Measurements from ENCODE around the gene M1AP. TPM values are rescaled to one million over a fixed set of nuclear protein-coding genes. Genes with fewer than 3 reads are reported as not detected.
A peak's percentile ranks its signal among the peaks of the same experiment; 100 is the strongest.

M1AP gene
- polyA plus RNA-seq, 1 donor (not counting 4 experiments of a cell fraction or from before 2014, with no cell fraction given), result 0.21 TPM

- Histone ChIP-seq H2AFZ (ENCODE audit: control insufficient read depth, low read length) (no peak overlapping the region), H3K36me3 (ENCODE audit: control insufficient read depth in 2 of 2, extremely low read depth in 1 of 2, insufficient read depth in 2 of 2, low read length in 2 of 2) (no peaks in the 10 kb centered on the region), H3K27me3 (ENCODE audit: control insufficient read depth, extremely low read depth, insufficient read depth, low read length) (no peaks in the 10 kb centered on the region), H3K4me3 (ENCODE audit: control insufficient read depth in 2 of 3, extremely low read depth in 1 of 3, insufficient read depth in 2 of 3, low read depth in 1 of 3, low read length in 3 of 3) (no peak overlapping the region), H3K9me3 (ENCODE audit: control insufficient read depth, low read depth, low read length) (no peaks in the 10 kb centered on the region), H3K4me2 (ENCODE audit: control insufficient read depth, extremely low read depth, insufficient read depth, low read depth, low read length) (no peak overlapping the region), H3K27ac (ENCODE audit: control insufficient read depth, insufficient read depth, low read length) (no peak overlapping the region), H4K20me1 (ENCODE audit: control insufficient read depth, extremely low read depth, insufficient read depth, low read length) (no peaks in the 10 kb centered on the region), H3K79me2 (ENCODE audit: control insufficient read depth, insufficient read depth, low read length) (no peaks in the 10 kb centered on the region), H3K9ac (ENCODE audit: control insufficient read depth, extremely low read depth, insufficient read depth, low read length) (no peak overlapping the region), H3K4me1 (ENCODE audit: control insufficient read depth, extremely low read depth, insufficient read depth, low read length) (peaks cover 18% of the 10 kb centered on the region), H3K9me1 (ENCODE audit: control insufficient read depth, extremely low read depth, insufficient read depth, low read length) (no peaks in the 10 kb centered on the region)
- dilution Hi-C loops (cut with MboI; ENCODE audit: extremely low pct_ligation_motif_present, low sequenced_read_pairs), result no loop called here
- FAIRE-seq, result no peak
- TF ChIP-seq EZH2 (IDR thresholded peaks at IDR 0.05; ENCODE audit: low read length), result no peak
- TF ChIP-seq CTCF (optimal IDR thresholded peaks at IDR 0.05 in 1 of 3, IDR thresholded peaks at IDR 0.05 in 1 of 3, conservative IDR thresholded peaks at IDR 0.05 in 1 of 3; ENCODE audit: extremely low read depth in 1 of 3, insufficient read depth in 2 of 3, low read length in 3 of 3), result no peak
- no peak for DNase-seq (ENCODE audit: low read depth, low spot score)
Observed at GRCh38 chr2:74691929-74692328, 43.8 kb upstream of the M1AP start.

GRCh38 chr2:74690571-74690970 lies 42.4 kb upstream of the M1AP start:
- no peak overlapping the region for H3K27ac ChIP-seq (ENCODE audit: control insufficient read depth, insufficient read depth, low read length)
- H3K9me3 ChIP-seq (ENCODE audit: control insufficient read depth, low read depth, low read length), result no peaks in the 10 kb centered on the region
- no peak overlapping the region for H2AFZ ChIP-seq (ENCODE audit: control insufficient read depth, low read length)
- H4K20me1 ChIP-seq (ENCODE audit: control insufficient read depth, extremely low read depth, insufficient read depth, low read length), result no peaks in the 10 kb centered on the region
- TF ChIP-seq EZH2 (IDR thresholded peaks at IDR 0.05; ENCODE audit: low read length) (no peak), CTCF (optimal IDR thresholded peaks at IDR 0.05 in 1 of 3, IDR thresholded peaks at IDR 0.05 in 1 of 3, conservative IDR thresholded peaks at IDR 0.05 in 1 of 3; ENCODE audit: extremely low read depth in 1 of 3, insufficient read depth in 2 of 3, low read length in 3 of 3) (peak; percentile 65 to 81 (median 77))
- DNase-seq (ENCODE audit: low read depth, low spot score), result no peak
- no peaks in the 10 kb centered on the region for H3K36me3 ChIP-seq (ENCODE audit: control insufficient read depth in 2 of 2, extremely low read depth in 1 of 2, insufficient read depth in 2 of 2, low read length in 2 of 2)
- no peak overlapping the region for H3K4me2 ChIP-seq (ENCODE audit: control insufficient read depth, extremely low read depth, insufficient read depth, low read depth, low read length)
- no peaks in the 10 kb centered on the region for H3K27me3 ChIP-seq (ENCODE audit: control insufficient read depth, extremely low read depth, insufficient read depth, low read length)
- FAIRE-seq, result peak; percentile 36
- dilution Hi-C loops (cut with MboI; ENCODE audit: extremely low pct_ligation_motif_present, low sequenced_read_pairs), result no loop called here
- no peak overlapping the region for H3K4me3 ChIP-seq (ENCODE audit: control insufficient read depth in 2 of 3, extremely low read depth in 1 of 3, insufficient read depth in 2 of 3, low read depth in 1 of 3, low read length in 3 of 3)
- H3K4me1 ChIP-seq (ENCODE audit: control insufficient read depth, extremely low read depth, insufficient read depth, low read length), result peaks cover 18% of the 10 kb centered on the region
- no peaks in the 10 kb centered on the region for H3K9me1 ChIP-seq (ENCODE audit: control insufficient read depth, extremely low read depth, insufficient read depth, low read length)
- H3K79me2 ChIP-seq (ENCODE audit: control insufficient read depth, insufficient read depth, low read length), result no peaks in the 10 kb centered on the region
- no peak overlapping the region for H3K9ac ChIP-seq (ENCODE audit: control insufficient read depth, extremely low read depth, insufficient read depth, low read length)
